Measurements from ENCODE around the gene MUC2.

The MUC2 gene

DNA sequence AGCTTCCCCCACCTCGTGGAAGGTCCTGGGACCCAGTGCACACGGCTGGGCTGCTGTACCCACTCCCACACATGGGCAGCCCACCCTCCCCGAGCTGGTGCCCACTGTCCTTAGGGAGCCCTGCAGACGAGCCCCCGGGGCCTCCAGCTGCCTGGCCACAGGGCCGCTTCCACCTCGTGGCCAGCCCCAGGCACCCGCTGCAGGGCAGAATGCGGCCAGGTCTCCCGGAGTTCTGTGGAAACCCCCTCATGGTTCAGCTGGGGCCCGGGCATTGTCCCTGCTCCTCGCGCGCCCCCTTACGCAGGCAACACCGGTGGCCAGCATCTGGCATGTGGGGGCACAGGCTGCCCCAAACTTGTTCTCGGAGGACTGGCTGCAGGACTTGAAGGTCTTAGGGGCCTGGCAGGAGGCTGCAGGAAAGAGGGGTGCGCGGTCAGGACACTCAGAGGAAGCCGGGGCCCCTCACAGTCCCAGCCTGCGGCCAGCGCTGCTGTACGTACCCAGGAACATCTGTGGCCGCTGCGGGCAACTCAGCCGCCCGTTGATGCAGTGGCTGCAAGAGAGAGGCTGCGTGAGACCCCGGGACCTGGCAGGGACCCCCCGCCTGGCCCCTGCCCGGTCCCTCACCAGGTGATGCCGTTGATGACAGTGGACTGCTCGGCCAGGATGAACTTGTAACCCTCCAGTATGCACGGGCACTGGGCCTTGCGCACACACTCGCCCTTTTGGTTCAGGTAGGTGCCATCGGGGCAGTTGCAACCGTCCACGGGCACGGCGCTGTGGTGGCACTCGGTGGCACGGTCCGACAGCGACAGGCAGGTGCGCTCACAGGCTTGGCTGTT is 47.8 kb upstream of the MUC2 start:
- Histone ChIP-seq H4K8ac (ENCODE audit: low read depth, low read length) (no peak overlapping the region), H2BK5ac (ENCODE audit: low read length) (peak overlapping the region; percentile 87), H2AK5ac (ENCODE audit: low read depth, low read length) (peak overlapping the region; percentile 46), H3K27ac (replicated peaks; ENCODE audit: low read length) (no peak overlapping the region), H3K23ac (ENCODE audit: low read depth, low read length, poor library complexity) (no peak overlapping the region), H3K4me2 (ENCODE audit: insufficient read depth, low read length, poor library complexity, severe bottlenecking) (no peak overlapping the region), H3K4me1 (ENCODE audit: control insufficient read depth in 2 of 2, insufficient read depth in 1 of 2, low read depth in 1 of 2, low read length in 2 of 2) (no peaks in the 10 kb centered on the region), H3K4me3 (ENCODE audit: low read length in 2 of 2) (no peak overlapping the region), H2BK120ac (ENCODE audit: low read depth, low read length) (no peak overlapping the region), H3K36me3 (replicated peaks in 1 of 2; ENCODE audit: control insufficient read depth in 2 of 2, insufficient read depth in 2 of 2, low read length in 2 of 2) (peaks cover 0 to 4% of the 10 kb centered on the region in 2 donors), H4K91ac (ENCODE audit: low read depth, low read length, poor library complexity) (no peak overlapping the region), H3K4ac (ENCODE audit: low read length) (no peak overlapping the region), H2BK12ac (ENCODE audit: low read length) (peak overlapping the region; percentile 84), H3K9me3 (replicated peaks in 1 of 2; ENCODE audit: control insufficient read depth in 2 of 2, insufficient read depth in 1 of 2, low read depth in 1 of 2, low read length in 2 of 2) (no peaks in the 10 kb centered on the region), H3K14ac (ENCODE audit: low read length) (peak overlapping the region; percentile 75), H2AFZ (ENCODE audit: low read length) (no peak overlapping the region), H3K18ac (ENCODE audit: low read length) (peak overlapping the region; percentile 80), H3K9ac (ENCODE audit: low read depth, low read length, poor library complexity) (no peak overlapping the region), H3K27me3 (ENCODE audit: control insufficient read depth in 3 of 3, insufficient read depth in 3 of 3, low read depth in 1 of 3, low read length in 3 of 3) (no peaks in the 10 kb centered on the region), H3K79me1 (ENCODE audit: low read depth, low read length) (peaks cover 2% of the 10 kb centered on the region), H2BK15ac (ENCODE audit: low read length) (peak overlapping the region; percentile 26)
- no peak for DNase-seq (ENCODE audit: low spot score)
- WGBS, 2 donors (ENCODE audit: extremely low coverage in 2 of 2, insufficient read length in 2 of 2, insufficient replicate concordance in 1 of 2) = no CpG with 5 or more reads among the region's 46 CpGs

DNA sequence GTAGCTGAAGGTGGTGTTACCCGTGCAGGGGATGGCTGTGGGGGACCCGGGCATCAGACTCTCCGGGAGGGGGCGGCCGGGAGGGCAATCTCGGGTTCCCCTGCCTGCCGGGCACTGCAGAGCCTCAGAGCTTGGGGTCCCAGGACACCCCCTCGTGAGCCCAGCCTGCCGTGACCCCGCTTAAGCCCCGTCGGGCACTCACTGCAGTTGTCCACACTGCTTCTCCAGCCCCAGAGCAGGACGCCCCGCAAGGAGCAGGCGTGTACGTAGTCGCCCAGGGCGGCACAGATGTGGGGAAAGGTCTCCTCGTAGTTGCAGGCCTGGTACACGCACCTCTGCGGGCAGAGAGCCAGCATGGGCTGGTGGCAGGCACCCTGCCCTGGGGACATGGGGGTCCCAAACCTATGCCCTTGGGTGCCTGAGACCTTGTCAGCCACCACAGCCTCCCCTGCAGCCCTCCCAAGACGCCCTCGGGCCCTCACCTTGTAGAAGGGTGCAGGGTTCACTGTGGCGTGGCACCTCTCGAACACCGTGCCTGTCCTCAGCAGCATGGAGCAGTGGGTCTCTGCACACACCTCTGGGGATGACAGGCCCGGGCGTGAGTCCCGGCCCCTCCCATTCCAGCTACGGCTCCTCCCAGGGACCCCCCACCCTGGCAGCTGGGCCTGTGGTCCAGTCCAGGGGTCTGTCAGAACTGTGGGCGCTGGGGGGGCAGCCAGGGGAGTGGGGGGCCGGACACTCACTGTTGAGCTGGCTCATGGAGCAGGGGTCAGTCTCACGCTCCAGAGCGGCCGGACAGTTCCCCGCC is 47.0 kb upstream of the MUC2 start:
- peak overlapping the region; percentile 92 for H2AK5ac ChIP-seq (ENCODE audit: low read depth, low read length)
- no CpG with 5 or more reads among the region's 36 CpGs for WGBS, 2 donors (ENCODE audit: extremely low coverage in 2 of 2, insufficient read length in 2 of 2, insufficient replicate concordance in 1 of 2)

DNA sequence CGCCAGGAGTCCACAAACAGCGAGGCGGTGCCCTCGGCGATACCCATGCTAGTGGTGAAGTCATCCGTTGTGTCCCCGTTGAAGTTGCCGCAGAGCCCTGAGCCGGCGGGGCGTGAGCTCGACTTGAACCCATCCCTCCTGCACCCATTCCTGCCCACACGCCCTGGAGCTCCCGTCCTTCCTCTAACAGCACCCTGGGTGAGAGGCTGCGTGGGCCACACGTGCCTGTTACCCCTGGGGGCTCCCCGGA is 46.5 kb upstream of the MUC2 start:
- peaks cover 0 to 2% of the 10 kb centered on the region in 2 donors for H3K4me1 ChIP-seq (ENCODE audit: control insufficient read depth in 2 of 2, insufficient read depth in 1 of 2, low read depth in 1 of 2, low read length in 2 of 2)
- H3K23ac ChIP-seq (ENCODE audit: low read depth, low read length, poor library complexity) = no peak overlapping the region
- peaks cover 0 to 1% of the 10 kb centered on the region in 2 donors for H3K36me3 ChIP-seq (replicated peaks in 1 of 2; ENCODE audit: control insufficient read depth in 2 of 2, insufficient read depth in 2 of 2, low read length in 2 of 2)
- peak overlapping the region; percentile 87 for H2BK5ac ChIP-seq (ENCODE audit: low read length)
- H2BK120ac ChIP-seq (ENCODE audit: low read depth, low read length) = no peak overlapping the region
- no peak overlapping the region for H3K14ac ChIP-seq (ENCODE audit: low read length)
- H3K27ac ChIP-seq (replicated peaks; ENCODE audit: low read length) = no peak overlapping the region
- no peak overlapping the region for H4K8ac ChIP-seq (ENCODE audit: low read depth, low read length)
- no peak overlapping the region for H2BK15ac ChIP-seq (ENCODE audit: low read length)
- no peaks in the 10 kb centered on the region for H3K79me1 ChIP-seq (ENCODE audit: low read depth, low read length)
- peaks cover 0 to 5% of the 10 kb centered on the region in 2 donors for H3K9me3 ChIP-seq (replicated peaks in 1 of 2; ENCODE audit: control insufficient read depth in 2 of 2, insufficient read depth in 1 of 2, low read depth in 1 of 2, low read length in 2 of 2)
- no peak overlapping the region for H3K4me2 ChIP-seq (ENCODE audit: insufficient read depth, low read length, poor library complexity, severe bottlenecking)
- no peak overlapping the region for H2BK12ac ChIP-seq (ENCODE audit: low read length)
- H3K18ac ChIP-seq (ENCODE audit: low read length) = peak overlapping the region; percentile 35
- no peak overlapping the region for H2AFZ ChIP-seq (ENCODE audit: low read length)
- H4K91ac ChIP-seq (ENCODE audit: low read depth, low read length, poor library complexity) = no peak overlapping the region
- H3K27me3 ChIP-seq (ENCODE audit: control insufficient read depth in 3 of 3, insufficient read depth in 3 of 3, low read depth in 1 of 3, low read length in 3 of 3) = peaks cover 0 to 2% (median 0%) of the 10 kb centered on the region in 3 experiments
- no peak overlapping the region for H3K4ac ChIP-seq (ENCODE audit: low read length)
- H2AK5ac ChIP-seq (ENCODE audit: low read depth, low read length) = peak overlapping the region; percentile 92
- H3K4me3 ChIP-seq (ENCODE audit: low read length in 2 of 2) = no peak overlapping the region
- no CpG with 5 or more reads among the region's 17 CpGs for WGBS, 2 donors (ENCODE audit: extremely low coverage in 2 of 2, insufficient read length in 2 of 2, insufficient replicate concordance in 1 of 2)
- DNase-seq (ENCODE audit: low spot score) = no peak
- no peak overlapping the region for H3K9ac ChIP-seq (ENCODE audit: low read depth, low read length, poor library complexity)

More for the DNA sequence above, 47.0 kb upstream of the MUC2 start:
- Histone ChIP-seq H2AFZ (ENCODE audit: low read length) (no peak overlapping the region), H3K14ac (ENCODE audit: low read length) (peak overlapping the region; percentile 75), H3K79me1 (ENCODE audit: low read depth, low read length) (no peaks in the 10 kb centered on the region), H3K36me3 (replicated peaks in 1 of 2; ENCODE audit: control insufficient read depth in 2 of 2, insufficient read depth in 2 of 2, low read length in 2 of 2) (peaks cover 0 to 4% of the 10 kb centered on the region in 2 donors), H3K4me2 (ENCODE audit: insufficient read depth, low read length, poor library complexity, severe bottlenecking) (no peak overlapping the region), H2BK12ac (ENCODE audit: low read length) (no peak overlapping the region), H3K27ac (replicated peaks; ENCODE audit: low read length) (no peak overlapping the region), H3K9ac (ENCODE audit: low read depth, low read length, poor library complexity) (peak overlapping the region; percentile 21), H3K23ac (ENCODE audit: low read depth, low read length, poor library complexity) (no peak overlapping the region), H3K4me1 (ENCODE audit: control insufficient read depth in 2 of 2, insufficient read depth in 1 of 2, low read depth in 1 of 2, low read length in 2 of 2) (peaks cover 0 to 2% of the 10 kb centered on the region in 2 donors), H3K4ac (ENCODE audit: low read length) (peak overlapping the region; percentile 53), H2BK120ac (ENCODE audit: low read depth, low read length) (no peak overlapping the region), H3K18ac (ENCODE audit: low read length) (peak overlapping the region; percentile 80), H3K27me3 (ENCODE audit: control insufficient read depth in 3 of 3, insufficient read depth in 3 of 3, low read depth in 1 of 3, low read length in 3 of 3) (peaks cover 0 to 2% (median 0%) of the 10 kb centered on the region in 3 experiments), H3K4me3 (ENCODE audit: low read length in 2 of 2) (no peak overlapping the region), H2BK15ac (ENCODE audit: low read length) (peak overlapping the region; percentile 26), H4K8ac (ENCODE audit: low read depth, low read length) (no peak overlapping the region), H4K91ac (ENCODE audit: low read depth, low read length, poor library complexity) (no peak overlapping the region), H2BK5ac (ENCODE audit: low read length) (peak overlapping the region; percentile 87), H3K9me3 (replicated peaks in 1 of 2; ENCODE audit: control insufficient read depth in 2 of 2, insufficient read depth in 1 of 2, low read depth in 1 of 2, low read length in 2 of 2) (peaks cover 0 to 4% of the 10 kb centered on the region in 2 donors)
- no peak for DNase-seq (ENCODE audit: low spot score)

DNA sequence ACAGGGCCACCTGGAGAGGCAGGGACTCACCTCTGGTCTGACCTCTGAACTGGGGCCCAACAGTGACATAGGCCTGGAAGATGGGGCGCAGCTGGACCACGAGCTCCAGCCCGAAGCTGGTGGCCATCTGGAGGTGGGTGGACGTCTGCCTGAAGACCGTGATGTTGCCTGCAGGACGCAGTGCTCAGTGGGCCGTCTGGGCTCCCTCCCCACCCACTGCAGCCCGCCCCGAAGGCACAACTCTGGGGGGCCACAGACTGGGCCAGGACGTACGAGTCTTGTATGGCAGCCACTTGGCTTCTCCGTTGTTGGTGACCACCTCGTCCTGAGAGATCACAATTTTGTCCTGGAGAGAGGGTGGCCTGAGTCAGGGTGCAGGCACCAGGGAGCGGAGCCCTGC is 46.1 kb upstream of the MUC2 start:
- Histone ChIP-seq H3K4me3 (ENCODE audit: low read length in 2 of 2) (no peak overlapping the region), H3K23ac (ENCODE audit: low read depth, low read length, poor library complexity) (peak overlapping the region; percentile 73), H3K14ac (ENCODE audit: low read length) (peak overlapping the region; percentile 56), H3K79me1 (ENCODE audit: low read depth, low read length) (no peaks in the 10 kb centered on the region), H4K8ac (ENCODE audit: low read depth, low read length) (peak overlapping the region; percentile 65), H2AFZ (ENCODE audit: low read length) (no peak overlapping the region), H2BK12ac (ENCODE audit: low read length) (no peak overlapping the region), H2BK15ac (ENCODE audit: low read length) (no peak overlapping the region), H3K4ac (ENCODE audit: low read length) (no peak overlapping the region), H4K91ac (ENCODE audit: low read depth, low read length, poor library complexity) (no peak overlapping the region), H3K36me3 (replicated peaks in 1 of 2; ENCODE audit: control insufficient read depth in 2 of 2, insufficient read depth in 2 of 2, low read length in 2 of 2) (peaks cover 0 to 1% of the 10 kb centered on the region in 2 donors), H3K27ac (replicated peaks; ENCODE audit: low read length) (no peak overlapping the region), H3K4me1 (ENCODE audit: control insufficient read depth in 2 of 2, insufficient read depth in 1 of 2, low read depth in 1 of 2, low read length in 2 of 2) (peaks cover 0 to 2% of the 10 kb centered on the region in 2 donors), H3K9ac (ENCODE audit: low read depth, low read length, poor library complexity) (no peak overlapping the region), H3K27me3 (ENCODE audit: control insufficient read depth in 3 of 3, insufficient read depth in 3 of 3, low read depth in 1 of 3, low read length in 3 of 3) (peaks cover 0 to 2% (median 0%) of the 10 kb centered on the region in 3 experiments), H3K4me2 (ENCODE audit: insufficient read depth, low read length, poor library complexity, severe bottlenecking) (no peak overlapping the region), H2AK5ac (ENCODE audit: low read depth, low read length) (peak overlapping the region; percentile 92), H2BK5ac (ENCODE audit: low read length) (no peak overlapping the region), H3K9me3 (replicated peaks in 1 of 2; ENCODE audit: control insufficient read depth in 2 of 2, insufficient read depth in 1 of 2, low read depth in 1 of 2, low read length in 2 of 2) (peaks cover 0 to 5% of the 10 kb centered on the region in 2 donors), H3K18ac (ENCODE audit: low read length) (no peak overlapping the region), H2BK120ac (ENCODE audit: low read depth, low read length) (no peak overlapping the region)
- DNase-seq (ENCODE audit: low spot score) = no peak
- no CpG with 5 or more reads among the region's 14 CpGs for WGBS, 2 donors (ENCODE audit: extremely low coverage in 2 of 2, insufficient read length in 2 of 2, insufficient replicate concordance in 1 of 2)

Measured in neuronal stem cell (in vitro differentiated cells).